HepG2 (cell line): ENCODE data around the gene TADA2A. TPM values are rescaled to one million over a fixed set of nuclear protein-coding genes. Genes with fewer than 3 reads are reported as not detected.

Experiments
- CHD2 ChIP-seq: IDR thresholded peaks from 2 replicates; pipeline ENCODE4 v1.6.1; 2011; ENCODE audit warnings: low read depth, low read length, improper control_type of control experiment
- GABPB1 ChIP-seq: IDR thresholded peaks from 2 replicates; pipeline ENCODE4 v1.6.1; 2016; ENCODE audit warnings: mild to moderate bottlenecking, missing genetic modification reagents, moderate library complexity, missing compliant biosample characterization
- NFE2L2 ChIP-seq: fragments of 150-350 bp; IDR thresholded peaks from 2 replicates; pipeline ENCODE4 v1.6.1; 2014; ENCODE audit warnings: low read length
- RXRB ChIP-seq: IDR thresholded peaks from 2 replicates; pipeline ENCODE4 v1.6.1; 2016; ENCODE audit warnings: borderline replicate concordance, missing genetic modification reagents, missing compliant biosample characterization
- SP2 ChIP-seq: sonication (generic); formaldehyde crosslinking; IDR thresholded peaks from 2 replicates; pipeline ENCODE4 v1.5.1; 2020; ENCODE audit warnings: mild to moderate bottlenecking, missing genetic modification reagents
- polyA plus RNA-seq, 8 experiments: library from polyadenylated mRNA; depleted of rRNA in 3 of 8; stranded (reverse) in 7 of 8; unstranded in 1 of 8; fragments of >200 nt; fragmentation: Illumina TruSeq in 4 of 8; extraction: Trizol in 4 of 8; gene quantifications; 2 replicates each; pipeline versions ENCODE4 v1.2.1 to v1.2.3, GENCODE V29; 2011 to 2016; ENCODE audit warnings: low read depth in 4 of 8, missing spikeins in 1 of 8, mixed read lengths in 1 of 8; ENCODE audit not compliant: insufficient read depth in 1 of 8
- total RNA-seq, 5 experiments: library from RNA; depleted of rRNA; stranded (reverse); fragments of >200 nt; fragmentation: Illumina TruSeq; extraction: Trizol; gene quantifications; 2 replicates each; pipeline ENCODE4 v1.2.3, GENCODE V29; 2016; ENCODE audit warnings: low read depth in 1 of 5
- TF ChIP-seq, protein P1 (sequence below), 2 experiments: fragments of 450-650 bp in 1 of 2; sonication (generic) in 1 of 2; formaldehyde crosslinking in 1 of 2; IDR thresholded peaks; 2 replicates each; pipeline versions ENCODE4 v1.6.1 to v1.8.0; 2016 to 2022; ENCODE audit warnings: antibody characterized with exemption in 1 of 2, mild to moderate bottlenecking in 1 of 2, missing genetic modification reagents in 1 of 2
- TF ChIP-seq, protein P2 (sequence below): sonication (generic); formaldehyde crosslinking; conservative IDR thresholded peaks from 2 replicates; pipeline ENCODE4 v1.8.0; 2022; ENCODE audit warnings: low read depth, missing genetic modification reagents
- TF ChIP-seq, protein P3 (sequence below): sonication (generic); formaldehyde crosslinking; IDR thresholded peaks from 2 replicates; pipeline ENCODE4 v1.4.0; 2020; ENCODE audit warnings: missing genetic modification reagents, borderline replicate concordance

The TADA2A gene
- total and polyA plus RNA-seq, 2 of the 13 experiments (the other 11 are each of a cell fraction or from before 2014, with no cell fraction given): 8.0 to 14.0 TPM

DNA sequence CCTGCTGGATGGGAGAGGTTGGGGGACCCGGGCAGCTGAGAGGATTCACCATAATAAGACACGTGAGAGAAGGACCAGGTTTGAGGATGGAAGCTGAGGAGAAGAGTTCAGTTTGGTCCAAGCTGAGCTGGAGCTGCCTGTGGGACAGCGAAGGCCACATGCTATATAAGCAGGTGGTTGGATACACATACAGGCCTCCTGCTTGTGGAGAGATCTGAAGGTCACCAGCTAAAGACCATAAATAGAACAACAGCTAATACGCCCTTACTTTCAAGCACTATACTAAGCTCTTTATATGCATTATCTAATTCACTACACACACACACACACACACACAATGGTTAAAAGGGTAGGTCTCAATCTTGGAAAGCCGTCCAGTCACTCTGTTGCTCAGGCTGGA lies 115.1 kb downstream of the TADA2A start (continued):
- TF ChIP-seq, protein P1, sequence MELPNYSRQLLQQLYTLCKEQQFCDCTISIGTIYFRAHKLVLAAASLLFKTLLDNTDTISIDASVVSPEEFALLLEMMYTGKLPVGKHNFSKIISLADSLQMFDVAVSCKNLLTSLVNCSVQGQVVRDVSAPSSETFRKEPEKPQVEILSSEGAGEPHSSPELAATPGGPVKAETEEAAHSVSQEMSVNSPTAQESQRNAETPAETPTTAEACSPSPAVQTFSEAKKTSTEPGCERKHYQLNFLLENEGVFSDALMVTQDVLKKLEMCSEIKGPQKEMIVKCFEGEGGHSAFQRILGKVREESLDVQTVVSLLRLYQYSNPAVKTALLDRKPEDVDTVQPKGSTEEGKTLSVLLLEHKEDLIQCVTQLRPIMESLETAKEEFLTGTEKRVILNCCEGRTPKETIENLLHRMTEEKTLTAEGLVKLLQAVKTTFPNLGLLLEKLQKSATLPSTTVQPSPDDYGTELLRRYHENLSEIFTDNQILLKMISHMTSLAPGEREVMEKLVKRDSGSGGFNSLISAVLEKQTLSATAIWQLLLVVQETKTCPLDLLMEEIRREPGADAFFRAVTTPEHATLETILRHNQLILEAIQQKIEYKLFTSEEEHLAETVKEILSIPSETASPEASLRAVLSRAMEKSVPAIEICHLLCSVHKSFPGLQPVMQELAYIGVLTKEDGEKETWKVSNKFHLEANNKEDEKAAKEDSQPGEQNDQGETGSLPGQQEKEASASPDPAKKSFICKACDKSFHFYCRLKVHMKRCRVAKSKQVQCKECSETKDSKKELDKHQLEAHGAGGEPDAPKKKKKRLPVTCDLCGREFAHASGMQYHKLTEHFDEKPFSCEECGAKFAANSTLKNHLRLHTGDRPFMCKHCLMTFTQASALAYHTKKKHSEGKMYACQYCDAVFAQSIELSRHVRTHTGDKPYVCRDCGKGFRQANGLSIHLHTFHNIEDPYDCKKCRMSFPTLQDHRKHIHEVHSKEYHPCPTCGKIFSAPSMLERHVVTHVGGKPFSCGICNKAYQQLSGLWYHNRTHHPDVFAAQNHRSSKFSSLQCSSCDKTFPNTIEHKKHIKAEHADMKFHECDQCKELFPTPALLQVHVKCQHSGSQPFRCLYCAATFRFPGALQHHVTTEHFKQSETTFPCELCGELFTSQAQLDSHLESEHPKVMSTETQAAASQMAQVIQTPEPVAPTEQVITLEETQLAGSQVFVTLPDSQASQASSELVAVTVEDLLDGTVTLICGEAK (IDR thresholded peaks at IDR 0.05): no peak
- TF ChIP-seq, protein P1 (CRISPR knock-in tag; IDR thresholded peaks at IDR 0.05): no peak
- TF ChIP-seq GABPB1 (no peak), CHD2 (no peak), RXRB (CRISPR knock-in tag) (no peak), NFE2L2 (no peak), SP2 (CRISPR knock-in tag) (no peak)
- TF ChIP-seq, protein P2, sequence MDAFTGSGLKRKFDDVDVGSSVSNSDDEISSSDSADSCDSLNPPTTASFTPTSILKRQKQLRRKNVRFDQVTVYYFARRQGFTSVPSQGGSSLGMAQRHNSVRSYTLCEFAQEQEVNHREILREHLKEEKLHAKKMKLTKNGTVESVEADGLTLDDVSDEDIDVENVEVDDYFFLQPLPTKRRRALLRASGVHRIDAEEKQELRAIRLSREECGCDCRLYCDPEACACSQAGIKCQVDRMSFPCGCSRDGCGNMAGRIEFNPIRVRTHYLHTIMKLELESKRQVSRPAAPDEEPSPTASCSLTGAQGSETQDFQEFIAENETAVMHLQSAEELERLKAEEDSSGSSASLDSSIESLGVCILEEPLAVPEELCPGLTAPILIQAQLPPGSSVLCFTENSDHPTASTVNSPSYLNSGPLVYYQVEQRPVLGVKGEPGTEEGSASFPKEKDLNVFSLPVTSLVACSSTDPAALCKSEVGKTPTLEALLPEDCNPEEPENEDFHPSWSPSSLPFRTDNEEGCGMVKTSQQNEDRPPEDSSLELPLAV (CRISPR knock-in tag): no peak
- TF ChIP-seq, protein P3, sequence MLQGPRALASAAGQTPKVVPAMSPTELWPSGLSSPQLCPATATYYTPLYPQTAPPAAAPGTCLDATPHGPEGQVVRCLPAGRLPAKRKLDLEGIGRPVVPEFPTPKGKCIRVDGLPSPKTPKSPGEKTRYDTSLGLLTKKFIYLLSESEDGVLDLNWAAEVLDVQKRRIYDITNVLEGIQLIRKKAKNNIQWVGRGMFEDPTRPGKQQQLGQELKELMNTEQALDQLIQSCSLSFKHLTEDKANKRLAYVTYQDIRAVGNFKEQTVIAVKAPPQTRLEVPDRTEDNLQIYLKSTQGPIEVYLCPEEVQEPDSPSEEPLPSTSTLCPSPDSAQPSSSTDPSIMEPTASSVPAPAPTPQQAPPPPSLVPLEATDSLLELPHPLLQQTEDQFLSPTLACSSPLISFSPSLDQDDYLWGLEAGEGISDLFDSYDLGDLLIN (CRISPR knock-in tag): no peak
